ENCODE data around the gene GMPPB.

DNA sequence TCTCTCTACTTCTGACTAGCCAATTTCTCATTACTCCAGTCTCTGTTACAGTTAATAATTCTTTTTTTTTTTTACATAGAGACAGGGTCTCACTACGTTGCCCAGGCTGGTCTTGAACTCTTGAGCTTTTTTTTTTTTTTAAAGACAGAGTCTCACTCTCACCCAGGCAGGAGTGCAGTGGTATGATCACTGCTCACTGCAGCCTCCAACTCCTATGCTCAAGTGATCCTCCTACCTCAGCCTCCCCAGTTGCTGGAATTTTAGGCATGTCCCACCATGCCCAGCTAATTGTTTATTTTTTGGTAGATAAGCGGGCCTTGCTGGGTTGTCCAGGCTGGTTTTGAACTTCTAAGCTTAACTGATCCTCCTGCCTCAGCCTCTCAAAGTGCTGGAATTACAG lies 49.0 kb upstream of the GMPPB start:
- TF ChIP-seq EZH2phosphoT487 (conservative IDR thresholded peaks at IDR 0.05; ENCODE audit: low read length): no peak
- TF ChIP-seq, protein P1, sequence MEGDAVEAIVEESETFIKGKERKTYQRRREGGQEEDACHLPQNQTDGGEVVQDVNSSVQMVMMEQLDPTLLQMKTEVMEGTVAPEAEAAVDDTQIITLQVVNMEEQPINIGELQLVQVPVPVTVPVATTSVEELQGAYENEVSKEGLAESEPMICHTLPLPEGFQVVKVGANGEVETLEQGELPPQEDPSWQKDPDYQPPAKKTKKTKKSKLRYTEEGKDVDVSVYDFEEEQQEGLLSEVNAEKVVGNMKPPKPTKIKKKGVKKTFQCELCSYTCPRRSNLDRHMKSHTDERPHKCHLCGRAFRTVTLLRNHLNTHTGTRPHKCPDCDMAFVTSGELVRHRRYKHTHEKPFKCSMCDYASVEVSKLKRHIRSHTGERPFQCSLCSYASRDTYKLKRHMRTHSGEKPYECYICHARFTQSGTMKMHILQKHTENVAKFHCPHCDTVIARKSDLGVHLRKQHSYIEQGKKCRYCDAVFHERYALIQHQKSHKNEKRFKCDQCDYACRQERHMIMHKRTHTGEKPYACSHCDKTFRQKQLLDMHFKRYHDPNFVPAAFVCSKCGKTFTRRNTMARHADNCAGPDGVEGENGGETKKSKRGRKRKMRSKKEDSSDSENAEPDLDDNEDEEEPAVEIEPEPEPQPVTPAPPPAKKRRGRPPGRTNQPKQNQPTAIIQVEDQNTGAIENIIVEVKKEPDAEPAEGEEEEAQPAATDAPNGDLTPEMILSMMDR (IDR thresholded peaks at IDR 0.05; ENCODE audit: insufficient read depth, low read length, poor library complexity, severe bottlenecking): no peak

Data from SU-DHL-6 (cell line).